Endothelial cell of umbilical vein (primary cell): ENCODE results near the gene KCNQ1OT1. TPM values are rescaled to one million over a fixed set of nuclear protein-coding genes. Genes with fewer than 3 reads are reported as not detected.

Source experiments
- BruUV-seq: library from RNA; stranded (reverse); fragments of 400-500 nt; replicated peaks from 2 replicates; lab custom pipeline; 2021; lab: Mats Ljungman, UMichigan
- CTCF ChIA-PET: fragments of 300-600, 350-600 bp; sonication (Branson Sonifier 250); formaldehyde crosslinking; loops from one replicate; lab custom pipeline; 2021; ENCODE audit warnings: antibody characterized with exemption, inconsistent platforms; lab: Charles Lee
- POLR2A ChIA-PET: fragments of 300-600, 350-600 bp; sonication (Branson Sonifier 250); formaldehyde crosslinking; loops from one replicate; lab custom pipeline; 2021; ENCODE audit warnings: antibody characterized with exemption, inconsistent platforms; lab: Charles Lee
- DNase-seq: peaks from one replicate; pipeline ENCODE4 v3.0.0-alpha.2; 2011; ENCODE audit warnings: low read depth, low spot score
- FAIRE-seq: peaks from 2 replicates; lab custom pipeline; 2011; peaks lifted over from hg19 to GRCh38; lab: Jason Lieb, UNC
- H2AFZ ChIP-seq: 2 replicates; pipeline ENCODE4 v1.6.0; 2012; ENCODE audit warnings: low read depth, low read length, control low read depth, inconsistent platforms
- H3K27ac ChIP-seq: 2 replicates; pipeline ENCODE4 v1.5.1; 2011; ENCODE audit warnings: low read depth, mild to moderate bottlenecking, control low read depth, low read length, moderate library complexity; ENCODE audit not compliant: insufficient read depth
- H3K27me3 ChIP-seq, 2 experiments: 2 replicates each; pipeline versions ENCODE4 v1.6.0 to v1.6.1; 2011; ENCODE audit warnings: low read length in 2 of 2, mixed read lengths in 1 of 2; ENCODE audit not compliant: control insufficient read depth in 2 of 2, insufficient read depth in 2 of 2
- H3K36me3 ChIP-seq, 2 experiments: 2 replicates in 1 of 2; 3 replicates in 1 of 2; pipeline ENCODE4 v1.5.1; 2011; ENCODE audit warnings: low read length in 2 of 2, mild to moderate bottlenecking in 1 of 2, moderate library complexity in 1 of 2; ENCODE audit not compliant: control insufficient read depth in 2 of 2, insufficient read depth in 2 of 2; ENCODE audit errors: extremely low read depth in 1 of 2
- H3K4me1 ChIP-seq: 3 replicates; pipeline ENCODE4 v1.5.1; 2011; ENCODE audit warnings: mild to moderate bottlenecking, low read length; ENCODE audit not compliant: control insufficient read depth, insufficient read depth; ENCODE audit errors: extremely low read depth
- H3K4me2 ChIP-seq: 2 replicates; pipeline ENCODE4 v1.6.1; 2011; ENCODE audit warnings: low read length, control low read depth, mixed read lengths; ENCODE audit not compliant: insufficient read depth
- H3K4me3 ChIP-seq, 3 experiments: fragments of 200-600 bp in 1 of 3; sonication (generic), shearing (Covaris generic) in 1 of 3; replicated peaks in 1 of 3; 2 replicates each; pipeline ENCODE4 v1.5.1; 2011 to 2016; ENCODE audit warnings: control low read depth in 3 of 3, low read length in 3 of 3, mild to moderate bottlenecking in 2 of 3, inconsistent platforms in 1 of 3, low read depth in 1 of 3, moderate library complexity in 1 of 3; ENCODE audit not compliant: insufficient read depth in 1 of 3
- H3K79me2 ChIP-seq: 2 replicates; pipeline ENCODE4 v1.6.0; 2012; ENCODE audit warnings: low read length, inconsistent platforms; ENCODE audit not compliant: control insufficient read depth, insufficient read depth
- H3K9ac ChIP-seq: replicated peaks from 2 replicates; pipeline ENCODE3; 2011; ENCODE audit warnings: low read length, control low read depth; ENCODE audit not compliant: insufficient read depth; ENCODE audit errors: extremely low read depth
- H3K9me1 ChIP-seq: replicated peaks from 3 replicates; pipeline ENCODE4 v1.6.0; 2011; ENCODE audit warnings: mild to moderate bottlenecking, low read length; ENCODE audit not compliant: control insufficient read depth, insufficient read depth; ENCODE audit errors: extremely low read depth
- H3K9me3 ChIP-seq: replicated peaks from 2 replicates; pipeline ENCODE4 v1.5.1; 2012; ENCODE audit warnings: low read length, inconsistent platforms; ENCODE audit not compliant: control insufficient read depth, insufficient read depth
- H4K20me1 ChIP-seq: replicated peaks from 2 replicates; pipeline ENCODE3; 2011; ENCODE audit warnings: mild to moderate bottlenecking, low read length; ENCODE audit not compliant: control insufficient read depth, insufficient read depth; ENCODE audit errors: extremely low read depth
- CTCF ChIP-seq, 2 donors: IDR thresholded peaks; 1 replicate in 1 of 2; 2 replicates in 1 of 2; pipeline ENCODE4 v1.5.1; 2011; ENCODE audit warnings: low read length in 2 of 2, mild to moderate bottlenecking in 2 of 2, moderate library complexity in 2 of 2, control low read depth in 1 of 2, inconsistent platforms in 1 of 2, low read depth in 1 of 2; ENCODE audit not compliant: insufficient read depth in 1 of 2; ENCODE audit errors: extremely low read depth in 1 of 2
- EZH2 ChIP-seq: IDR thresholded peaks from 2 replicates; pipeline ENCODE4 v1.6.1; 2012; ENCODE audit warnings: borderline replicate concordance, low read depth, mild to moderate bottlenecking, moderate library complexity, low read length, inconsistent platforms; ENCODE audit not compliant: severe bottlenecking
- FOS ChIP-seq: IDR thresholded peaks from 2 replicates; pipeline ENCODE4 v1.6.1; 2011; ENCODE audit warnings: mild to moderate bottlenecking, low read length, moderate library complexity, borderline replicate concordance; ENCODE audit not compliant: insufficient read depth
- GATA2 ChIP-seq: IDR thresholded peaks from 2 replicates; pipeline ENCODE4 v1.7.0; 2011; ENCODE audit warnings: low read depth, mild to moderate bottlenecking, moderate library complexity, mixed read lengths, low read length; ENCODE audit not compliant: insufficient read length, insufficient read depth
- JUN ChIP-seq: IDR thresholded peaks from 2 replicates; pipeline ENCODE4 v1.6.1; 2011; ENCODE audit warnings: borderline replicate concordance, low read depth; ENCODE audit not compliant: insufficient read length, insufficient read depth
- MAX ChIP-seq: IDR thresholded peaks from 2 replicates; pipeline ENCODE4 v1.6.1; 2011; ENCODE audit not compliant: insufficient read depth, insufficient read length
- MYC ChIP-seq: IDR thresholded peaks from one replicate; pipeline ENCODE4 v1.6.1; 2011; ENCODE audit warnings: mild to moderate bottlenecking, low read depth, low read length
- POLR2A ChIP-seq: IDR thresholded peaks from 2 replicates; pipeline ENCODE4 v1.6.1; 2012; ENCODE audit warnings: low read depth, mild to moderate bottlenecking, control low read depth, low read length
- POLR2AphosphoS5 ChIP-seq: IDR thresholded peaks from 2 replicates; pipeline ENCODE4 v1.6.1; 2012; ENCODE audit warnings: low read depth, mild to moderate bottlenecking, control low read depth, low read length, moderate library complexity; ENCODE audit not compliant: insufficient read depth
- dilution Hi-C: fragments of 300-500 bp; cut with MboI; formaldehyde crosslinking; loops from one replicate; pipeline ENCODE4 v1.15.0; 2019; ENCODE audit warnings: low sequenced_read_pairs; ENCODE audit not compliant: extremely low pct_ligation_motif_present
- intact Hi-C: fragments of 100-400 bp; cut with micrococcal nuclease; formaldehyde crosslinking; loops from one replicate; pipeline ENCODE4 v1.10.0; 2022
- polyA plus RNA-seq, 4 experiments: library from polyadenylated mRNA; depleted of rRNA in 3 of 4; stranded (reverse) in 3 of 4; unstranded in 1 of 4; fragments of >200 nt; gene quantifications; 2 replicates each; pipeline versions ENCODE4 v1.2.1 to v1.2.3, GENCODE V29; 2011 to 2012; ENCODE audit warnings: missing spikeins in 1 of 4
- total RNA-seq: library from RNA; stranded (reverse); gene quantifications from 2 replicates; pipeline ENCODE4 v1.2.3, GENCODE V29; 2021

KCNQ1OT1 gene
- total and polyA plus RNA-seq, 2 donors (not counting 3 experiments of a cell fraction or from before 2014, with no cell fraction given) = 0.11 to 1.8 TPM

- dilution Hi-C loops = no loop called here
- Histone ChIP-seq H3K79me2 (no peaks in the 10 kb centered on the region), H3K9ac (no peak overlapping the region), H3K27me3 (no peaks in the 10 kb centered on the region), H4K20me1 (no peaks in the 10 kb centered on the region), H3K27ac (no peak overlapping the region), H3K36me3 (no peaks in the 10 kb centered on the region), H3K4me3 (no peak overlapping the region), H3K4me1 (no peaks in the 10 kb centered on the region), H3K9me3 (no peaks in the 10 kb centered on the region), H3K4me2 (no peak overlapping the region), H2AFZ (no peak overlapping the region), H3K9me1 (no peaks in the 10 kb centered on the region)
- no TSS peak for BruUV-seq
- CTCF ChIA-PET = no interaction called here
- TF ChIP-seq EZH2 (no peak), MAX (no peak), GATA2 (no peak), CTCF (IDR thresholded peaks at IDR 0.05; ENCODE audit: extremely low read depth in 1 of 2, insufficient read depth in 1 of 2, low read depth in 1 of 2, low read length in 2 of 2) (no peak), JUN (no peak), MYC (no peak), FOS (no peak), POLR2A (no peak), POLR2AphosphoS5 (no peak)
- intact Hi-C loops = no loop called here
- FAIRE-seq (no peak), DNase-seq (no peak)
- POLR2A ChIA-PET = no interaction called here
Measured at GRCh38 chr11:2747248-2748027, 47.6 kb upstream of the KCNQ1OT1 start.
